Fibroblast of villous mesenchyme (primary cell): Measurements from ENCODE around the gene PTPRH. TPM values are rescaled to one million over a fixed set of nuclear protein-coding genes. Genes with fewer than 3 reads are reported as not detected.

Experiments
- DNase-seq: peaks from one replicate; pipeline ENCODE4 v3.0.0-alpha.2; 2010; ENCODE audit warnings: low read depth
- H3K4me3 ChIP-seq: 2 replicates; pipeline ENCODE4 v1.5.1; 2011; ENCODE audit warnings: low read depth, mild to moderate bottlenecking, low read length
- total RNA-seq: library from RNA; depleted of rRNA; stranded (reverse); fragments of >200 nt; gene quantifications from 2 replicates; pipeline ENCODE4 v1.2.3, GENCODE V29; 2012
- TF ChIP-seq, protein P1 (sequence below): IDR thresholded peaks from 2 replicates; pipeline ENCODE4 v1.5.1; 2012; ENCODE audit warnings: low read depth, mild to moderate bottlenecking, low read length; ENCODE audit not compliant: insufficient read depth

Gene PTPRH
- total RNA-seq, 1 donor: 3.9 TPM

DNA sequence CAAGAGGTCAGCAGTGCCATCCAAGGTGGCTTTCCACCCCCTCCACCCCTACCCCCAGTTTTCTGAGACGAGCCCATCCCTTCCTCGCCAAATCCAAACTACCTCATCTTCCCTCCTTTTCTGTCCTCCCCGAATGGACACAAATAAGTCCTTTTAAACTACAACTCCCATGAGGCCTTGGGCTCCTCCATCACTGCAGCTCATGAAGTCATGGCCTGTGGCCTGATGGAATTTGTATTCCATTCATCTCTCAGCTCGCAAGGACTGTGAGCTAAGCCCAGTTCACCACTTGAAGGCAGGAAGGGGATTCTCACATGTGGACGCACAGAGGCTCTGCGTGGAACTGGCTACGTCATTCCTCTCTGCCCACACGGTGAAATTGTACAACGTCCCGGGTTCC, 12.5 kb downstream of the PTPRH start:
- DNase-seq: no peak
- TF ChIP-seq, protein P1, sequence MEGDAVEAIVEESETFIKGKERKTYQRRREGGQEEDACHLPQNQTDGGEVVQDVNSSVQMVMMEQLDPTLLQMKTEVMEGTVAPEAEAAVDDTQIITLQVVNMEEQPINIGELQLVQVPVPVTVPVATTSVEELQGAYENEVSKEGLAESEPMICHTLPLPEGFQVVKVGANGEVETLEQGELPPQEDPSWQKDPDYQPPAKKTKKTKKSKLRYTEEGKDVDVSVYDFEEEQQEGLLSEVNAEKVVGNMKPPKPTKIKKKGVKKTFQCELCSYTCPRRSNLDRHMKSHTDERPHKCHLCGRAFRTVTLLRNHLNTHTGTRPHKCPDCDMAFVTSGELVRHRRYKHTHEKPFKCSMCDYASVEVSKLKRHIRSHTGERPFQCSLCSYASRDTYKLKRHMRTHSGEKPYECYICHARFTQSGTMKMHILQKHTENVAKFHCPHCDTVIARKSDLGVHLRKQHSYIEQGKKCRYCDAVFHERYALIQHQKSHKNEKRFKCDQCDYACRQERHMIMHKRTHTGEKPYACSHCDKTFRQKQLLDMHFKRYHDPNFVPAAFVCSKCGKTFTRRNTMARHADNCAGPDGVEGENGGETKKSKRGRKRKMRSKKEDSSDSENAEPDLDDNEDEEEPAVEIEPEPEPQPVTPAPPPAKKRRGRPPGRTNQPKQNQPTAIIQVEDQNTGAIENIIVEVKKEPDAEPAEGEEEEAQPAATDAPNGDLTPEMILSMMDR: no peak
- no peak overlapping the region for H3K4me3 ChIP-seq

DNA sequence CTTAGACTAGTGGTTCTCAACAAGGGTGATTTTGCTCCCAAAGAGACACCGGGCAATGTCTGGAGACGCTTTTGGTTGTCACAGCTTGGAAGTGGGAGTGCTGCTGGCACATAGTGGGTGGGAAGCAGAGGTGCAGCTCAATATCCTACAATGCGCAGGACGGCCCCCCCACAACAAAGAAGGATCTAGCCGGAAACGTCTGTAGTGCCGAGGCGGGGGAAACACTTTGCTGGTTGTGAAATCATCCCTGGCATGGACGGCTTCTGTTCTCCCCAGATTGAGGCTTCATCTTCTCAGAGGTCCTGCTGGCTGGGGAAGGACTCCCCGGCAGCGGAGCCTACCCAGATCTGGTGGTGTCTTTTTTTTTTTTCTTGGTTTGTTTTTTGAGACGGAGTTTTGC, 15.8 kb downstream of the PTPRH start:
- DNase-seq: no peak
- no peak overlapping the region for H3K4me3 ChIP-seq
- TF ChIP-seq, protein P1: no peak

DNA sequence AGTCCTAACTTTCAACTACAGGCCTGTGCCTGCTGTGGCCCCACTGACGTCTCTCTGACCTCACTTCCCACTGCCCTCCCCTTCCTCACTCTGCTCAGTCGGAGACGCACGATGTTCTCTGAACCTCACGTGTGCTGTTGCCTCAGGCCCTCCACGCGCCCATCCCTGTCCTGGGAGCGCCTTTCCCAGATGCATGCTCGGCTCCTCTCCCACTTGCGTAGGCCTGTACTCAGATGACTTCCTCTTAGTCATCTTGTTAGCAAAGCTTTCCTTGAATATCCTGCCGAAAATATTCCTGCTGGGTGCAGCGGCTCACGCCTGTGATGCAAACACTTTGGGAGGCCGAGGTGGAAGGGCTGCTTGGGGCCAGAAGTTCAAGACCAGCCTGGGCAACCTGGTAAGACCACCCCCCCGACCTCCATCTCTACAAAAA, 19.9 kb downstream of the PTPRH start:
- H3K4me3 ChIP-seq: no peak overlapping the region
- TF ChIP-seq, protein P1: no peak
- peak; percentile 92 for DNase-seq

DNA sequence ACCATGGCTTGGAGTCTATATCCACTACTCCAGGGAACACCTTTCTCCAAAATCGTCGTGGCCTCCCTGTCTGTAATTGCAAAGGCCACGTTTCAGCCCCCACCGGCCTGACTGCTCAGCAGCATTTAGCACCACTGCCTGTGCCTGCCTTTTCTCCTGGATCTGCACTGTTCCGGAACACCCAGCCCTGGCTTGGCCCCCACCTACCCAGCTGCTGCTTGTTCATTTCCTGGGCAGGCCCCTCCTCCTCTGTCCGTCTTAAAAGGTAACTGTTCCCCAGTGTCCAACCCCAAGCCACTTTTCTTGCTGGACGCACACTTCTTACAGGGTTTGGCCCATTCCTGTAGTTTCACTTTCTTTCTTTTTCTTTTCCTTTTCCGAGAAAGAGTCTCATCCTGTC, 20.7 kb downstream of the PTPRH start:
- TF ChIP-seq, protein P1: no peak
- DNase-seq: no peak
- no peak overlapping the region for H3K4me3 ChIP-seq

DNA sequence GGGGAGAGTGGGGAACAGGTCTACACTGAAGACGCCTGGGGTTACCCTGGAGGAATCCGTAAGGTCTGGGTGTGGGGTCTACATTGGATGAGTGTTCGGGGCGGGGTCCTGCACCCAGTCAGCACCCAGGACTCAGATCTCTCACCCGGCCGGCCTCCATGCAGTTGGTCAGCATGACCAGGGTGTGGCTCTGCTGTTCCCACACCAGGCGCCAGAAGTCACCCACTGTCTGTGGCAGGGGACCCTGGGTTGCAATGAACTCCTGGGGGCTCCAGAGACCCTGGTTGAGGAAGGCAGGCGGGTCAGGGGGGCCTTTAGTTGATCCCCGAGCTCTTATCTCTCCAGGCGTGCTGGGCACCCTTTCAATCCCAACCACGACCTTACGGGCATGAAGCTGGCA, 23.2 kb downstream of the PTPRH start:
- TF ChIP-seq, protein P1: no peak
- no peak for DNase-seq
- H3K4me3 ChIP-seq: no peak overlapping the region

DNA sequence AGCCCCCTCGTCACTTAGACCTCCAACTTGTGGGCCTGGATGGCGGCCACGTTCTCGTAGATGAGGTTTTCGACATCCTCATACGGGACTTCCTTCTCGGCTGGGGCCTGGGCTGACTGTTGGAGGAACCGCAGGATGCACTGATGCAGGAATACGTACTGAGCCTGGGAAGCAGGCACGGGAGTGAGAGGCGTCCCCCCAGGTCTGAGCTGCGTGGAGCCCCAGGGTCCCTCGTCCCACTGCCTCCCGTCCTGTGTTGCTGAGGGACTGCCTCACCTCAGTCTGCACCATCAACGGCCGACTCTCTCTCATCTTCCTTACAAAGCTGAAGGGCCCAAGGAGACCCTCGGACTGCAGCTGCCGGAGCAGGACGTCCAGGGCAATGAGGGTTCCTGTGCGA, 27.6 kb downstream of the PTPRH start:
- DNase-seq: no peak
- TF ChIP-seq, protein P1: no peak
- no peak overlapping the region for H3K4me3 ChIP-seq

DNA sequence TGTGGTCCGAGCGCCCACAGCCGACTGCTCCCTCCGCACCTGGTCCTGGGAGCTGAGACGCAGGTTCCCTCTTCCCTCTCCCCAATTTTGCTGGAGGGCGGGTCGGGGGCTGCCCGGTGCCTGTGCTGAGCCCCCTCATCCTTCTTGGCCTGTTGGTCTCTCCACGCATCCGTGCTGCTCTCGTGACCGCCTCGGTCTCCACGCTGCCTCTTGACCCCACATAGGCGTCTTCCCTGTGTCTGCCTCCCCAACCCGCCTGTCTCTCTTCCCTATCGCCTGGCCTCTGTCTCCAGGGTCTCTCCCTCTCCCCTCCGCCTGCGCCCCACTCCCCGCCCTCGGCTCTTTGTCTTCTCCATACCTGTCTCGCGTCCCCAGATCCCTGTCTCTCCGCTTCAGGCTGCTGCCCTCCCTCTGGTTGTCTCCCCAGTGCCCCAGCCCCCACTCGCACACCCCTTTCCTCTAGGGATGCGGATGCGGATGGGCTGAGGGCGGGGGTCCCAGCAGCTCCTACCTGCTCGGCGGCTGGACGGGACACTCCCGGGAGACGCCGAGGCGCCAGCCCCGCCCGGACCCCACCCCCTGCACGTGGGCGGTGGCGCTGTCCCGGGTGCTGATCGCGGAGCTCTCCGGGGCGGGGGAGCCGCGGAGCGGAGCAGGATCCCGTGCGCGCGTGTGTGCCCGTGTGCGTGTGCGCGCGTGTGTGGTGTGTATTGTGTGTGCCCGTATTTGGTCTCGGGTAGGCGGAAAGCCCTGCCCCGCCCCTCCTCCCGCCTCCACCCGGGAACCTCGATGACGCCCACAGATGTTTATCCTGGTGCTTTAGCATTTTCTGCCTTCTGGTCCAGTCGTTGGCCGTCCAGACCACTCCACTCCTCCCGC, 29.5 kb downstream of the PTPRH start, which contains the start of gene SYT5:
TSS of gene SYT5 (minus strand) at position 684 of the 879 bp plus-strand sequence. CDS start 1,248 bp downstream, outside the sequence.
- peak within 1 kb of the TSS; percentile 40 for H3K4me3 ChIP-seq
- DNase-seq: peak; percentile 24
- TF ChIP-seq, protein P1: no peak
